Caki2 (cell line): Measurements from ENCODE around the gene CXCL14. TPM values are rescaled to one million over a fixed set of nuclear protein-coding genes. Genes with fewer than 3 reads are reported as not detected.

ENCODE experiments used
- DNase-seq: peaks from one replicate; pipeline ENCODE4 v3.0.0-alpha.2; 2015; ENCODE audit warnings: low read depth
- in situ Hi-C: cut with HindIII; loops from 2 replicates; pipeline ENCODE4 v1.10.0; 2016; ENCODE audit warnings: low sequenced_read_pairs, low pct_unique_long_range_greater_than_20kb, mixed read lengths
- total RNA-seq: library from RNA; depleted of rRNA; stranded (reverse); fragments of >200 nt; shearing (Covaris generic); gene quantifications from 2 replicates; pipeline ENCODE4 v1.2.3, GENCODE V29; 2014; ENCODE audit warnings: low replicate concordance

Gene CXCL14
- total RNA-seq, 1 experiment from 2014 or later, result not detected

- DNase-seq, result no peak
- in situ Hi-C loops, result no loop called here
Observed at GRCh38 chr5:135599421-135600151, 20.8 kb upstream of the CXCL14 start.

- in situ Hi-C loops, result no loop called here
- DNase-seq, result no peak
Observed at GRCh38 chr5:135598691-135599395, 20.1 kb upstream of the CXCL14 start.

- in situ Hi-C loops, result no loop called here
- DNase-seq, result no peak
Observed at GRCh38 chr5:135596788-135597187, 18.0 kb upstream of the CXCL14 start.

- in situ Hi-C loops, result no loop called here
- DNase-seq, result no peak
Observed at GRCh38 chr5:135596157-135596763, 17.5 kb upstream of the CXCL14 start.

- in situ Hi-C loops, result no loop called here
- no peak for DNase-seq
Observed at GRCh38 chr5:135594416-135594960, 15.7 kb upstream of the CXCL14 start.

GRCh38 chr5:135593886-135594285, 15.1 kb upstream of the CXCL14 start:
- no peak for DNase-seq
- in situ Hi-C loops, result no loop called here

- no peak for DNase-seq
- in situ Hi-C loops, result no loop called here
Observed at GRCh38 chr5:135593141-135593540, 14.3 kb upstream of the CXCL14 start.

- in situ Hi-C loops, result no loop called here
- no peak for DNase-seq
Observed at GRCh38 chr5:135592312-135593045, 13.7 kb upstream of the CXCL14 start.

- DNase-seq, result no peak
- in situ Hi-C loops, result no loop called here
Observed at GRCh38 chr5:135591277-135591676, 12.5 kb upstream of the CXCL14 start.

- DNase-seq, result no peak
- in situ Hi-C loops, result no loop called here
Observed at GRCh38 chr5:135589152-135589551, 10.4 kb upstream of the CXCL14 start.

GRCh38 chr5:135587721-135588663, 9.2 kb upstream of the CXCL14 start:
- DNase-seq, result no peak
- in situ Hi-C loops, result no loop called here

GRCh38 chr5:135584918-135585317, 6.1 kb upstream of the CXCL14 start:
- no peak for DNase-seq
- in situ Hi-C loops, result no loop called here

- DNase-seq, result no peak
- in situ Hi-C loops, result no loop called here
Observed at GRCh38 chr5:135584276-135584675, 5.5 kb upstream of the CXCL14 start.

- no peak for DNase-seq
- in situ Hi-C loops, result no loop called here
Observed at GRCh38 chr5:135582099-135582781, 3.4 kb upstream of the CXCL14 start.

GRCh38 chr5:135578305-135578684, 496 bp downstream of the CXCL14 start:
- in situ Hi-C loops, result no loop called here
- DNase-seq, result no peak

- no peak for DNase-seq
- in situ Hi-C loops, result no loop called here
Observed at GRCh38 chr5:135577421-135577820, 1.4 kb downstream of the CXCL14 start.

GRCh38 chr5:135576075-135576599, 2.7 kb downstream of the CXCL14 start:
- in situ Hi-C loops, result no loop called here
- DNase-seq, result no peak
